Measurements from ENCODE around the gene MYLK4.
A peak's percentile ranks its signal among the peaks of the same experiment; 100 is the strongest.
"Not testable (repeated sequence)": the region's sequence is repeated elsewhere in the genome, so short reads cannot be mapped to it uniquely, and the experiment has no call there.

Gene MYLK4

GRCh38 chr6:2777249-2777648, 26.5 kb upstream of the MYLK4 start:
- no peak for DNase-seq

GRCh38 chr6:2775003-2775402, 24.3 kb upstream of the MYLK4 start:
- no peak for DNase-seq

DNA sequence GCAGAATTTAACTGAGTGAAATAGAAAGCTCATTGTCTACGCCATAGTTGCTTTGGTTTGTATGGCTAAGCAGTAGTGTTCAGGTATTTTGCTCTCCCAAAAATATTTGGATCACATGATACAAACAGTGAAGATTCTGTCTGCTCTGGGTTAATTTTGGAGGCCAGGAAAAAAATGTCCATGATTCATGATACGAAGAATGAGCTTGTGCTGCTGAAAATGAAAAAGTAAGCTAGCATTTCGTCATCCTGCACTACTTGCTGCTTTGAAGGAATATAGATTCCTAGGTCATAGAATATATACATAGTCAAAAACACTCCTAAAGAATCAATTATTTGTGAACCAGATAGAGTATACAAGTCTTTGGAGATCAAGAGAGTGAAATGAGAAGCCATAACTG, 22.7 kb upstream of the MYLK4 start:
- no peak for DNase-seq

DNA sequence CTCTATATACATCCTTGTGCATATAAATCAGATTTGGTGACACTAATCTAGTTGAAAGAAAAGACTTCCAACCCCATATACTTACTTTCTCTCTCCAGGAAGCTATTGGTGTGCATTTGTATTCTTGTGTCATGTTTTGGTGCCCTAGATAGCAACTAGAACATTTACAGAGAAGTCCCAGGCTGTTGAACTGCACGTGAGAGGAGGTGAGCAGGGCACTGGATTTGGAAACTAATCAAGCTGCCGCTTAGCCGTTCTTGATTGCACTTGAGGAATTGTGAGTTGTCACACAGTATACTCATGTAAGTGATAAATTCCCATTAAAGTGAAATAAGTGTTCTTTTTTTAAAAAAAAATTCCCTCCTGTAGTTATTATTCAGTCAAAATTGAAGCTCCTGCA, 22.1 kb upstream of the MYLK4 start:
- no peak for DNase-seq

DNA sequence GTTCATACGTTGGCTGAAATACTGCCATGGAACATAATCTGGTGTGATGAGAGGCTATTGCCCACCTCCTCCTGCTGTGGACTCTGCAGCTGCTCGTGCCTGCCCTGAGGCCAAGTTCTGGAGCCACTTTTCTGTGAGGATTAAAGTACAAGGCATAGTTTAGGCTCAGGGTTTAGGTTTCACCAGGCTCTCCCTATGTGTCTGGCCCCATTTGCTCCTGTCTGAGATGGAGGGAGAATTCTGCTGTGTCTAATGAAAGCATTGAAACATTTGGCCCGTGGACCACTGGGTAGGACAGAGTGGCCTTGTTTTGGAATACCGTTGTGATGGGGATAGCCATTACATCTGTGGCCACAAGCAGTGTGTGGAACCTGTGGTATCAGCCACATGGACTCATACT, 20.4 kb upstream of the MYLK4 start:
- DNase-seq = no peak

GRCh38 chr6:2770171-2770570, 19.4 kb upstream of the MYLK4 start:
- DNase-seq = no peak

DNA sequence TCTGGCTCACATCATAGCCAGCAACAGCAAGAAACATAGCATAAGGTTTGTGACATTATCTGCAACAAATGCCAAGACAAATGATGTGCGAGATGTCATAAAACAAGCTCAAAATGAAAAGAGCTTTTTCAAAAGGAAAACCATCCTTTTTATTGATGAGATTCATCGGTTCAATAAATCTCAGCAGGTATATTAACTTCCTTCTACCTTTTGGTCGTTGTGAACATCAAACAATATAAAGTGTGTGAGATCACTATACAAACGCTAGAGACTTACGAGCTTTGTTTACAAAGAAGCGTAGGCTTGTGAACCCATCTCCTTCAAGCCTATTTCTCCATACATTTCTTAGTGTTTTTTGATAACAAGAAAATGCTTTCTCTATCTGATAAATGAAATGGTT, 18.0 kb upstream of the MYLK4 start:
- DNase-seq = no peak

DNA sequence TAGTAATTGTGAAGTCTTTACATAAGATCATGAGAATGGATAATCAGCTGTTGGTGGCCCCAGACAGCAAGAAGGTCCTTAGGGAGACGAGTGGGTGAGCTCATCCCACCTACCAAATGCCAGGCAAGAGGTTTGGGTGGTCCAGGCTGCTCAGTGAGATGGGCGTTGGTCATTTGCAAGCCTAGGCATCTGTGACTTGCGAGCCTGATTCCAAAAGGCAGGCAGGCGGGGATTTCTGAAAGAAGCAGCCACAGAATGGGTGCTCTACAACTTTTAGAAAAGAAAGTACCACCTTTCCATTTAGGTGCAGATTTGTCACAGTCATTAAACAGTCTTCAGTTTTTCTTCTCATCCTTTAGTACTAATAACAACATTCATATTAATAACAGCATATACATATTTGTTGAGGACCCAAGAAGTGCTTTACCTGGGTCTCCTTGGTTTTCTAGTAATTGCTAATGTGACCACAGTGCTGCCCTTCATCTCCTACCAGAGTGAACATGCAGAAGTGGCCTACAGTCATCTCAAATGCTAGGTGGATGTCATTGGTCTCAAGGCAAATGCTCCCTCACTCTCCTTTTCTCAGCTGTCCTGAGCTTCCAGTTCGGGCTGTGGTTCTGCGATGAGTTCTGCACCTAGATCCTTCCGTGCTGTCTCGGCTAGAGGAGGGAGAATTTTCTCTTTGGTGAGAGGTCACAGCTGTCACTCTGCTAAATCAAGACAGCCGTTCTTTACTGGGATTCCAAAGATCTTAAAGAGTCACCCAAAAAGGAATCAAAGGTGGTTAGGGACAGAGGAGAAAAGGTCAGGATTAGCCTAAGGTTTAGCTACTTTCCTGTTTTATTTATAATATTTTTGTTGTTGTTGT, 17.2 kb upstream of the MYLK4 start:
- no peak for DNase-seq

- DNase-seq = no peak
Measured at GRCh38 chr6:2766767-2767656, 16.3 kb upstream of the MYLK4 start.

GRCh38 chr6:2765896-2766766, 15.4 kb upstream of the MYLK4 start:
- DNase-seq = peak; percentile 26 to 36

DNA sequence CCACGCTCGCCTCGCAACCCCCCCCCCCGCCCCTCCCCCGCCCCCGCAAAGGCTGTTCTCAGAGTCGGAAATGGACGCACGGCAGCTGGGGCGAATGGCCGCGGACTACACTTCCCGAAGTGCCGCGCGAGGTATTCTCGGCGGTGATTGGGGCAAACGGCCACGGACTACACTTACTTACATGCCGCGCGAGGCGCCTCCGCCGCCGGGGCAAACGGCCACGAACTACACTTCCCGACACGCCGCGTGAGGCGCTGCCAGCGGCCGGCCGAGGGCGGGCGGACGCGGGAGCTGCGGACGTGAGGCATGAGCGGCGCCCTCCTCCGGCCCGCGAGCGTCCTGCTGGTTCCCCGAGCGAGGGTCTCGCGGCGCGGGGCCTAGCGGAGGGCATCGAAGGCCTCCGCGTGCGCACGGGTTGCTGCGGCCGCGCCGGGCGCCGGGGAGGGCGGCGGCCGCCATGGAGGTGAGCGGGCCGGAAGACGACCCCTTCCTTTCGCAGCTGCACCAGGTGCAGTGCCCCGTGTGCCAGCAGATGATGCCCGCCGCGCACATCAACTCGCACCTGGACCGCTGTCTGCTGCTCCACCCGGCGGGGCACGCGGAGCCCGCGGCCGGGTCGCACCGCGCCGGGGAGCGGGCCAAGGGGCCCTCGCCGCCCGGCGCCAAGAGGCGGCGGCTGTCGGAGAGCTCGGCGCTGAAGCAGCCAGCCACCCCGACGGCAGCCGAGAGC, 14.6 kb upstream of the MYLK4 start, which contains the start of gene WRNIP1:
TSS of gene WRNIP1 (plus strand) at position 228 of the 730 bp plus-strand sequence. CDS start at position 458, 230 bp downstream.
- DNase-seq = peak; percentile 94 to 96

DNA sequence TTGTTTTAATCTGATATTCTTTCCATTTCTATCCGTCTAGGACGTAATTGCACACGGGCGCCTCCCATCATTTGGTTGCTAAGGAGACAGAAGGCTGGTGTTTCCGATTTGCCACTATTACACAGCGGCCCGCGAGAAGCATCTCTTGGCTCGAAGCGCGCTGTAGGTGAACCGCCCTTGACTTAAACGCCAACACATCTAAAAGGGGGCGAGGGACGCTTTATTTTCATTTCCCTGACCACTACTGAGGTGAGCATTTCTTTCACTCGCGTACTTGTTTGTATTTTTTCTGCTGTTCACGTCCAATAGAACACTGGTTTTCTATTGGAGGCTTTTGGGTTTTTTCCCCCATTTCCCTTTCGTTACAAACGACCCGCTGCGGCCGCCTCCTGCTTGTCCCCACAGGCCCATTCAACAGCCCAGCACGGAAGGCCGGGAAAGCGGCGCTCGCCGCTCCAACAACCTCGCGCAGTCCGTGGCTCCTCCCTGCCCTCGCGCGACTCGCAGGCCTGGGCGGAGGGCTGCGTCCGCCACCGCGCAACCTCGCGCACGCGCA, 14.0 kb upstream of the MYLK4 start:
- DNase-seq = peak; percentile 55

GRCh38 chr6:2763876-2764540, 13.3 kb upstream of the MYLK4 start:
- no peak for DNase-seq

- no peak for DNase-seq
Measured at GRCh38 chr6:2763345-2763841, 12.7 kb upstream of the MYLK4 start.

DNA sequence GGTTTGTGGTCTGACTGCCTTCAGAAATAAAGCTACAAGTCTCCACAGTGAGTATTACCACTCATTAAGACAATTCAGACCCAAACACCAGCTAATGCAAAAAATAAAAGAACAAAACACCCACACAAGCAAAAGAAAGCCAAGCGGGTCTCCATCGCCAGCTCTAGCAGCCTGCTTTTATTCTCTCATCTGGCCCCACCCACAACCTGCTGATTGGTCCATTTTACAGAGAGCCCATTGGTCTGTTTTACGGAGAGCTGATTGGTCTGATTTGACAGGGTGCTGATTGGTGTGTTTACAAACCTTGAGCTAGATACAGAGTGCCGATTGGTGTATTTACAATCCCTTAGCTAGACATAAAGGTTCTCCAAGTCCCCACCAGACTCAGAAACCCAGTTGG, 12.1 kb upstream of the MYLK4 start:
- DNase-seq = not testable (repeated sequence)

DNA sequence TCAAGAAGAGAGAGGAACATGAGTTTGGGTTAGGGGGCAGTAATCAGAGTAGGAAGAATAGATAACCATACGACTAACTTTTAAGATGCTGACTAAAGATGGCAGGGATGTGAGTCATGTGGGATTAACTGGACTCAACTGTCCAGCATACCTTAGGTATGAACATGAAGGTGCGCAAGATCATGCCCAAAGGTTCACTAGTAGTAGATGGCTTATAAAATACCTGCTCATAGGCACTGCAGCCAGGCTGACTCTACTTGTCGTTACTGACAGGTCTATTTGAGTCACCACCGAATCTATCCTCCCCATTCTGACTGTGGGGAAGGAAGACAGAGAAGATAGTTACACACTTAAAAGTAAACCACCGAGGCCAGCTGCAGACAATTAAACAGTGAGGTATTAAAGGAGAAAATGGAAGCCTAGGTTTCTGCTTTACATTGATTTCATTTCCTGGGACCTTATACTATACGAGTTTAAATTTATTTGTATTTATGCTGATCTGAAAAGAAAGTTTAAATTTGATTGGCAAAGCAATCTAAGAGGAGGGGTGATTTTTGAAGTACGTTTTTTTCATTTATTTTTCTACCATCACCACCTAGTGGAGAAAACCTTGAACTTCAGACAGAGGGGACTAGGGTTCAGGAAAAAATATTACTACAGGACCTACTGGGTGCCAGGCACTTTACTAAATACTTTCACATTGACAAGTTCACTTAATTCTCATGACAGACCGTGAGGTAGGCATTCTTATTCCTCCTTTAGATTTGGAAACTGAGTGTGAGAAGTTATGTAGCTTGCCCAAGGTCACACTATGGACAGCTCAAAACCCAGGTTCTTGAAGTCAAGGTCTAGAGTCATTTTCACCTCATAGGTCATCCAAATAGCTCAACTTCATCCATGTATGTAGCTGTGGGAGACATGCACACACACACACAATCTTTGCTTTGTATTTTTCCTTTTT, 10.4 kb upstream of the MYLK4 start:
- DNase-seq = no peak

DNA sequence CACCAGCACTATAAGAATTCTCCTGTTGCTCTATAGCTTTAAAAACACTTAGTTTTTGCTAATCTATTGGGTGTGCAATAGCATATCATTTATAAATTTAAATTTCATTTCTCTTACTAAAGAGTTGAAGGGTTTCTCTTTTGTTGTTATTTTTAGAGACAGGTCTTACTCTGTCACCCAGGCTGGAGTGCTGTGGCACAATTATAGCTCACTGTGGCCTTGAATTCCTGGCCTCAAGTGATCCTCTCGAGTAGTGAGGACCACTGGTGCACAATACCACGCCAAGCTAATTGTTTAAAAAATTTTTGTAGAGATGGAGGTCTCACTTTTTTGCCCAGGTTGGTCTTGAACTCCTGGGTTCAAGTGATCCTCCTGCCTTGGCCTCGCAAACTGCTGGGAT, 8.3 kb upstream of the MYLK4 start:
- DNase-seq = no peak

GRCh38 chr6:2756687-2757224, 6.0 kb upstream of the MYLK4 start:
- DNase-seq = no peak

GRCh38 chr6:2756241-2756640, 5.5 kb upstream of the MYLK4 start:
- no peak for DNase-seq
